ENCODE measurements around the gene C5orf15. TPM values are rescaled to one million over a fixed set of nuclear protein-coding genes. Genes with fewer than 3 reads are reported as not detected.

The C5orf15 gene
- total and polyA plus RNA-seq, 4 donors, result 21.6 to 118 (median 40.0) TPM

DNA sequence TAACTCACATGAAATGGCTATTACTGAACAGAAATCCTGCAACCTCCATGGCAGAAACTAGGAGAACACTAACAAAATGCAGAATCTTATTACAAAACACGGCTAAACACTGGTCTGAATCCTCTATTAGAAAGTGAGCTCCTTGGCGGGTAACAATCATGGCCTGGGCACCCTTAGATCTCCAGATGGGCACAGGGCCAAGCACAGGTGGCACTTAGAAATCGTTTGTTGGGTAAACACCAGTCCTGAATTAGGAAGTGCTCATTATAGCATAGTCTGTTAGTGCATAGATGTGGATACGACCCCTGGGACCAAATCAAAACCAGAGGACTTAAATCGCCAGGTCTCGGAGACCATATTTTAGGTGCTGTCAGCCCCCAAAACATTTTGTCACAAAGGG, 22.0 kb upstream of the C5orf15 start:
- 81 to 84% methylated on average over 6 of the region's 6 CpGs for WGBS, 2 donors
- ATAC-seq (ENCODE audit: insufficient read depth, low FRiP score) (no peak), DNase-seq (no peak)
- Histone ChIP-seq H3K36me3 (ENCODE audit: control insufficient read depth in 4 of 4, insufficient read depth in 4 of 4, low read length in 4 of 4) (peaks cover 12 to 36% (median 31%) of the 10 kb centered on the region in 4 donors), H3K27me3 (ENCODE audit: control insufficient read depth in 3 of 3, insufficient read depth in 3 of 3, low read length in 2 of 3) (no peaks in the 10 kb centered on the region), H3K9ac (ENCODE audit: insufficient read depth in 1 of 2, low read length in 2 of 2) (no peak overlapping the region), H3K27ac (ENCODE audit: low read depth in 1 of 2, low read length in 1 of 2) (no peak overlapping the region), H3K4me3 (no peak overlapping the region), H3K4me1 (ENCODE audit: control insufficient read depth in 5 of 5, insufficient read depth in 5 of 5, low read length in 5 of 5) (peaks cover 12 to 25% (median 20%) of the 10 kb centered on the region in 5 donors), H3K9me3 (ENCODE audit: control insufficient read depth in 4 of 4, insufficient read depth in 3 of 4, low read length in 3 of 4) (no peaks in the 10 kb centered on the region)
- TF ChIP-seq, protein P1, sequence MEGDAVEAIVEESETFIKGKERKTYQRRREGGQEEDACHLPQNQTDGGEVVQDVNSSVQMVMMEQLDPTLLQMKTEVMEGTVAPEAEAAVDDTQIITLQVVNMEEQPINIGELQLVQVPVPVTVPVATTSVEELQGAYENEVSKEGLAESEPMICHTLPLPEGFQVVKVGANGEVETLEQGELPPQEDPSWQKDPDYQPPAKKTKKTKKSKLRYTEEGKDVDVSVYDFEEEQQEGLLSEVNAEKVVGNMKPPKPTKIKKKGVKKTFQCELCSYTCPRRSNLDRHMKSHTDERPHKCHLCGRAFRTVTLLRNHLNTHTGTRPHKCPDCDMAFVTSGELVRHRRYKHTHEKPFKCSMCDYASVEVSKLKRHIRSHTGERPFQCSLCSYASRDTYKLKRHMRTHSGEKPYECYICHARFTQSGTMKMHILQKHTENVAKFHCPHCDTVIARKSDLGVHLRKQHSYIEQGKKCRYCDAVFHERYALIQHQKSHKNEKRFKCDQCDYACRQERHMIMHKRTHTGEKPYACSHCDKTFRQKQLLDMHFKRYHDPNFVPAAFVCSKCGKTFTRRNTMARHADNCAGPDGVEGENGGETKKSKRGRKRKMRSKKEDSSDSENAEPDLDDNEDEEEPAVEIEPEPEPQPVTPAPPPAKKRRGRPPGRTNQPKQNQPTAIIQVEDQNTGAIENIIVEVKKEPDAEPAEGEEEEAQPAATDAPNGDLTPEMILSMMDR (IDR thresholded peaks at IDR 0.05; ENCODE audit: control extremely low read depth, extremely low read depth), result no peak

DNA sequence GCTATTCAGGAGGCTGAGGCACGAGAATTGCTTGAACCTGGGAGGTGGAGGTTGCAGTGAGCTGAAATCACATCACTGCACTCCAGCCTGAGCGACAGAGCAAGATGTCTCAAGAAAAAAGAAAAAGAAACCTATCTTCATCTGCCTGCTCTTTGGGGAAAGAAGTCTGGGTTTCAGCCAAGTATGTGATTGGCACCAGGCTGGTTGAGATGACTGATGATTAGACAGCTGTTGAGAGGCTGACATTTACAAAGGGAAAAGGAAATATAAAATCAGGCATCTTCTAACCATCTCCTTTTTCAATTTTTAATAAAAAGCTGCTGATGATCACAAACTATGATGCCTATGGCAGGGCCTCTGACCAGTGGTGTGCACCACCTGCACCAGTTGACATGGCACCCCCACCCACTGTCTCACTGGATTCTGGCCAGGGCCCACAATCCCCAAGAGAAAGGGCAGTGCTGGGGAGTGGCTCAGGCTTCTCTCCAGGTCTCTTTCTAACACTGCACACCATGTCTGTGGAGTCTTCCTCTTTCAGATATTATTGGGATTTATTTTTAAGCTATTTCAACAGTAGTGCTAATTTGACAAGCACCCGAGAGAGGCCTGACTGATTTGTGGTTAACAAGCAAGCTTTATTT, 17.2 kb upstream of the C5orf15 start:
- no peak for ATAC-seq (ENCODE audit: insufficient read depth, low FRiP score)
- Histone ChIP-seq H3K4me1 (ENCODE audit: control insufficient read depth in 5 of 5, insufficient read depth in 5 of 5, low read length in 5 of 5) (peaks cover 0 to 5% (median 0%) of the 10 kb centered on the region in 5 donors), H3K9ac (ENCODE audit: insufficient read depth in 1 of 2, low read length in 2 of 2) (no peak overlapping the region), H3K27ac (ENCODE audit: low read depth in 1 of 2, low read length in 1 of 2) (no peak overlapping the region), H3K36me3 (ENCODE audit: control insufficient read depth in 4 of 4, insufficient read depth in 4 of 4, low read length in 4 of 4) (peaks cover 21 to 39% (median 32%) of the 10 kb centered on the region in 4 donors), H3K9me3 (ENCODE audit: control insufficient read depth in 4 of 4, insufficient read depth in 3 of 4, low read length in 3 of 4) (peaks cover 0 to 2% (median 0%) of the 10 kb centered on the region in 4 donors), H3K4me3 (no peak overlapping the region), H3K27me3 (ENCODE audit: control insufficient read depth in 3 of 3, insufficient read depth in 3 of 3, low read length in 2 of 3) (no peaks in the 10 kb centered on the region)
- 83 to 92% methylated on average over 3 of the region's 3 CpGs for WGBS, 2 donors
- TF ChIP-seq, protein P1 (IDR thresholded peaks at IDR 0.05; ENCODE audit: control extremely low read depth, extremely low read depth), result no peak
- DNase-seq, result no peak

DNA sequence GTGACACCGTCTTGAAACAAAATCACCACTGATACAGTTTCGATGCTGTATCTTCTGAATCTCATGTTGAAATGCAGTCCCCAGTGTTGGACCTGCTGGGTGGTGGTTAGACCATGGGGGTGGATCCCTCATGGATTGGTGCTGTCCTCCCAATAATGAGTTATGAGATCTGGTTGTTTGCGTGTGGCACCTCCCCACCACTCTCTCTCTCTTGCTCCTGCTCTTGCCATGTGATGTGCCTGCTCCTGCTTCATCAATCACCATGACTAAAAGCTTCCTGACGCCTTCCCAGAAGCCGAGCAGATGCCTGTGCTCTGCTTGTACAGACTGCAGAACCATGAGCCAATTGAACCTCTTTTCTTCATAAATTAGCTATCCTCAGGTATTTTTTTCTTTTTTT, 15.2 kb upstream of the C5orf15 start:
- H3K36me3 ChIP-seq (ENCODE audit: control insufficient read depth in 4 of 4, insufficient read depth in 4 of 4, low read length in 4 of 4), result peaks cover 15 to 30% (median 24%) of the 10 kb centered on the region in 4 donors
- DNase-seq (no peak), ATAC-seq (ENCODE audit: insufficient read depth, low FRiP score) (no peak)
- WGBS, 2 donors, result 95 to 96% methylated on average over 5 of the region's 5 CpGs
- no peak overlapping the region for H3K9ac ChIP-seq (ENCODE audit: insufficient read depth in 1 of 2, low read length in 2 of 2)
- H3K4me3 ChIP-seq, result no peak overlapping the region
- no peak overlapping the region for H3K27ac ChIP-seq (ENCODE audit: low read depth in 1 of 2, low read length in 1 of 2)
- TF ChIP-seq, protein P1 (IDR thresholded peaks at IDR 0.05; ENCODE audit: control extremely low read depth, extremely low read depth), result no peak
- H3K4me1 ChIP-seq (ENCODE audit: control insufficient read depth in 5 of 5, insufficient read depth in 5 of 5, low read length in 5 of 5), result peaks cover 0 to 5% (median 0%) of the 10 kb centered on the region in 5 donors
- peaks cover 0 to 2% (median 0%) of the 10 kb centered on the region in 4 donors for H3K9me3 ChIP-seq (ENCODE audit: control insufficient read depth in 4 of 4, insufficient read depth in 3 of 4, low read length in 3 of 4)
- H3K27me3 ChIP-seq (ENCODE audit: control insufficient read depth in 3 of 3, insufficient read depth in 3 of 3, low read length in 2 of 3), result no peaks in the 10 kb centered on the region

All from lung (tissue), 12 donors.